H1 (cell line): Measurements from ENCODE around the gene VPS52. TPM values are rescaled to one million over a fixed set of nuclear protein-coding genes. Genes with fewer than 3 reads are reported as not detected.

Experiments
- RBBP5 ChIP-seq: IDR thresholded peaks from 2 replicates; pipeline ENCODE4 v1.7.1; 2012; ENCODE audit warnings: low read depth, mild to moderate bottlenecking, inconsistent platforms, low read length, moderate library complexity, borderline replicate concordance
- SIN3A ChIP-seq, 2 experiments: IDR thresholded peaks in 1 of 2; conservative IDR thresholded peaks in 1 of 2; 2 replicates each; pipeline ENCODE4 v1.6.1; 2011 to 2012; ENCODE audit warnings: low read length in 2 of 2, improper control_type of control experiment in 1 of 2, low read depth in 1 of 2, mild to moderate bottlenecking in 1 of 2
- polyA plus RNA-seq, 7 experiments: library from polyadenylated mRNA; depleted of rRNA in 3 of 7; stranded (reverse) in 5 of 7; unstranded in 2 of 7; fragments of >200 nt in 5 of 7; fragments of 200-250 nt in 2 of 7; gene quantifications; 1 replicate in 5 of 7; 2 replicates in 1 of 7; 4 replicates in 1 of 7; pipeline versions ENCODE4 v1.2.1 to v1.2.3, GENCODE V29; 2011 to 2013; ENCODE audit warnings: missing spikeins in 2 of 7, mixed read lengths in 2 of 7
- total RNA-seq: library from RNA; stranded (reverse); fragmentation: NEBNext Ultra II Directional; extraction: Animal tissue kit (Norgen Biotek cat#: 25700); gene quantifications from 2 replicates; pipeline ENCODE4 v1.2.1, GENCODE V29; 2021

VPS52 gene
- total and polyA plus RNA-seq, 2 of the 8 experiments (the other 6 are each of a cell fraction or from before 2014, with no cell fraction given): 36.5 to 86.3 TPM

GRCh38 chr6:33206027-33206863, 65.4 kb downstream of the VPS52 start (continued):
- TF ChIP-seq RBBP5 (no peak), SIN3A (conservative IDR thresholded peaks at IDR 0.05 in 1 of 2, IDR thresholded peaks at IDR 0.05 in 1 of 2; ENCODE audit: low read depth in 1 of 2, low read length in 2 of 2) (no peak)
